Measurements from ENCODE around the gene POP7. TPM values are rescaled to one million over a fixed set of nuclear protein-coding genes. Genes with fewer than 3 reads are reported as not detected.

The POP7 gene
- total RNA-seq, 3 donors from 2014 or later = 24.8 to 28.9 (median 26.8) TPM

DNA sequence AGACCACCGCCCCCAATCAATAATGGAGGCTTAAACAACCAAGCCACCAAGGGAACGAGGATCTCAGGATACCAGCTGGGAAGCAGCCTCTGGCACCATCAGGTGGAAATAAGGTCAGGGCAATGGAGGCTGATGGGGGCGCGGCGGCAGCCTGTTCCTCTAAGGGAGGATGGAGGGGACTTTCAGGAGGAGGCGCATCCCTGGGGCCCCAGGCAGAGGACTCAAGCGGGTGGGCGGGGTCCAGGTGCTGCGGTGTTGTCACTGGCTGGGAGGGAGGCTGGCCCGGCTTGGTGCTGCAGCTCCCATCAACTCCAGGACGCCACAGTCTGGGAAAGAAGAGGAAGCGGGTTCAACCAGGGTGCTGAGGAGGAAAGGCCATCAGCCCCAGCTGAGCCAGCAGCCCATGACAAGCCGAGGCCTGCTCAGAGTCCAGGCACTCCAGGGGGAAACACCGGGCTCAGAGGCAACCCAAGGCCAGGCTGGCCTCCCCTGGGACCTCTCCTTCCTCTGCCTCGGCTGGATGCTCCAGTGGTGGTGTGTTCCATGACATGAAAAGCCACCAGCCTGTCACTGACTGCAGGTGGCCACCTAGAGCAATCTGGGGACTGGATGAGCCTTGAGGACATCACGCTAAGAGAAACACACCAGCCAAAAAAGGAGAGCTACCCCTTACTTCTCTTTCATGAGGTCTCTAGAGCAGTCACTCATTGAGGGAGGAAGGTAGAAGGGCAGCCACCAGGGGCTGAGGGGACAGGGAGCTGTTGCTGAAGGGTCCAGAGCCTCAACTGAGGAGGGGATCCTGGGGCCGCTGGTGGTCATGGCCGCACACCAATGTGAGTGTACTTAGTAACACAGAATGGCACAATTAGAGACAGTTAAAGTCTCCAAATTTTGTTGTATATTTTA lies 16.4 kb upstream of the POP7 start:
- H3K4me1 ChIP-seq (ENCODE audit: low read depth) = peaks cover 18% of the 10 kb centered on the region

DNA sequence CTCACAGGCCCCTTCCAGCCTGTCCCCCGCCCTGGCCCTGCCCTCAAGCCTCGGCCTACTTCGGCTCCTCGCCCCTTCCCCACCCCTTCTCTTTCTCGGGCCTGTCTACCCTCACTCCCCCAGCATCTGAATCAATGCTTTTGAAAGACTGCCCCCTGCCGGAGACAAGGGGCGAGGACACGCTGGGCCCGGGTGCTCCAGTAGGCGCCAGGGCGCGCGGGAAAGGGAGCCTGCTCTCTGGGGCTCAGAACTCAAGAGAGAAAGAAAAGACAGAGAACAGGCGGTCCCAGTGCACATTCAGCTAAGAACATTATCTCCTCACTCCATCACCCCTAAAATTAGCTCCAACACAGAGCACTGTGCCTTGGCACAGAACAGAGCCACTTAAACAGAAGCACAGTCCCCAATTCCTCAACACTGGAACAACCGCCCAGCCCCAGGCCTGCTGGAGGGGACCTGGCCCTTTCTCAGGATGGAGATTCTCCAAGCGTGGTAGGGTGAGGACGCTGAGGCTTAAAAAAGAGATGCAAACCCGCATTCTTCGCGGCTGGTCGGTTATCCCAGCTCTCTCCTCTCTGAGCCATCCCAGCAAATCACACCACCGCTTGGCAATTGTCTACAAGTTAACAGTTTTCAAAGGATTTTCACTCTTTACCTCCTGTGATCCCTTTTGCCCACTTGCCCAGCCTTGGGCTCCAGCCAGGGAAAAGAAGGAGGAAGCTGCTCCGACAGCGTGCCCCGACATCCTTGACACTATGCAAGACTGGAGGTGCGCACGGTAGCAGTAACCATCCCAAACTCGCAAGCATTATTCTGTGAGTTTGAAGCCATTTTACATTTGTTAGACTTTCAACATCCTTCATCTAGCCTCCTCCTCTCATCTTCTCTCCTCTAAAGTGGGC lies 14.0 kb upstream of the POP7 start:
- H3K36me3 ChIP-seq (ENCODE audit: low read depth) = no peaks in the 10 kb centered on the region
- ATAC-seq (peak; percentile 83), DNase-seq (peak; percentile 75 to 86 (median 84))
- intact Hi-C loops (cut with DNase I, micrococcal nuclease) = loop anchor here in 1 of 2 donors (5.0 kb wide), 1 partner anchor 220 kb away; no protein-coding TSS in a partner anchor
- H3K4me1 ChIP-seq (ENCODE audit: low read depth) = peaks cover 18% of the 10 kb centered on the region
- H3K4me3 ChIP-seq = no peak overlapping the region
- TF ChIP-seq, protein P1, sequence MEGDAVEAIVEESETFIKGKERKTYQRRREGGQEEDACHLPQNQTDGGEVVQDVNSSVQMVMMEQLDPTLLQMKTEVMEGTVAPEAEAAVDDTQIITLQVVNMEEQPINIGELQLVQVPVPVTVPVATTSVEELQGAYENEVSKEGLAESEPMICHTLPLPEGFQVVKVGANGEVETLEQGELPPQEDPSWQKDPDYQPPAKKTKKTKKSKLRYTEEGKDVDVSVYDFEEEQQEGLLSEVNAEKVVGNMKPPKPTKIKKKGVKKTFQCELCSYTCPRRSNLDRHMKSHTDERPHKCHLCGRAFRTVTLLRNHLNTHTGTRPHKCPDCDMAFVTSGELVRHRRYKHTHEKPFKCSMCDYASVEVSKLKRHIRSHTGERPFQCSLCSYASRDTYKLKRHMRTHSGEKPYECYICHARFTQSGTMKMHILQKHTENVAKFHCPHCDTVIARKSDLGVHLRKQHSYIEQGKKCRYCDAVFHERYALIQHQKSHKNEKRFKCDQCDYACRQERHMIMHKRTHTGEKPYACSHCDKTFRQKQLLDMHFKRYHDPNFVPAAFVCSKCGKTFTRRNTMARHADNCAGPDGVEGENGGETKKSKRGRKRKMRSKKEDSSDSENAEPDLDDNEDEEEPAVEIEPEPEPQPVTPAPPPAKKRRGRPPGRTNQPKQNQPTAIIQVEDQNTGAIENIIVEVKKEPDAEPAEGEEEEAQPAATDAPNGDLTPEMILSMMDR (IDR thresholded peaks at IDR 0.05) = peak; percentile 93
- no peaks in the 10 kb centered on the region for H3K9me3 ChIP-seq

More for the DNA sequence above, 16.4 kb upstream of the POP7 start:
- ATAC-seq (no peak), DNase-seq (no peak)
- TF ChIP-seq, protein P1 (IDR thresholded peaks at IDR 0.05) = no peak
- Histone ChIP-seq H3K4me3 (no peak overlapping the region), H3K9me3 (no peaks in the 10 kb centered on the region), H3K36me3 (ENCODE audit: low read depth) (peaks cover 10% of the 10 kb centered on the region)
- intact Hi-C loops (cut with DNase I, micrococcal nuclease) = loop anchor here (5.0 to 10.0 kb wide), 2 partner anchors 215 to 217 kb away; partner anchors contain the start of gene TSC22D4 (in 1 of the 2)

DNA sequence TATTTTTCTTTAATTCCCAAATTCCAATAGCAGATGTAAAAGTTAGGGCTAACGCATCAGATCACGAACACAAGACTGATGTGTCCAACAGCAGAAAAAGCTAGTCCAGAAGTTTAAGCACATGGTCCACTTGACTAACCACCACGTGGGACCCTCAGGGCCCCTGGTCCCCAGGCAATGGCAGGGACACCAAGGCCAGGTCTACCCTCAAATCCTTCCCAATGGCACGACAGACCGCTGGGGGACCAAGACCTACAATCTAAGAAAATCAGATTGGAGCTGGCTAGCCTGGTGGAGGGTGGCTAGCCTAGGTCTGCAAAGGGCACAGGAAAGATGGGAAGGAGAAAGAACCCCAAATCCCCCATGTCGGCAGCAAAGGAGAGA lies 13.4 kb upstream of the POP7 start:
- DNase-seq = no peak
- Histone ChIP-seq H3K9me3 (no peaks in the 10 kb centered on the region), H3K4me3 (no peak overlapping the region), H3K4me1 (ENCODE audit: low read depth) (peaks cover 18% of the 10 kb centered on the region), H3K36me3 (ENCODE audit: low read depth) (no peaks in the 10 kb centered on the region)
- TF ChIP-seq, protein P1 (IDR thresholded peaks at IDR 0.05) = no peak
- intact Hi-C loops (cut with DNase I, micrococcal nuclease) = loop anchor here in 1 of 2 donors (5.0 kb wide), 1 partner anchor 220 kb away; no protein-coding TSS in a partner anchor
- no peak for ATAC-seq

DNA sequence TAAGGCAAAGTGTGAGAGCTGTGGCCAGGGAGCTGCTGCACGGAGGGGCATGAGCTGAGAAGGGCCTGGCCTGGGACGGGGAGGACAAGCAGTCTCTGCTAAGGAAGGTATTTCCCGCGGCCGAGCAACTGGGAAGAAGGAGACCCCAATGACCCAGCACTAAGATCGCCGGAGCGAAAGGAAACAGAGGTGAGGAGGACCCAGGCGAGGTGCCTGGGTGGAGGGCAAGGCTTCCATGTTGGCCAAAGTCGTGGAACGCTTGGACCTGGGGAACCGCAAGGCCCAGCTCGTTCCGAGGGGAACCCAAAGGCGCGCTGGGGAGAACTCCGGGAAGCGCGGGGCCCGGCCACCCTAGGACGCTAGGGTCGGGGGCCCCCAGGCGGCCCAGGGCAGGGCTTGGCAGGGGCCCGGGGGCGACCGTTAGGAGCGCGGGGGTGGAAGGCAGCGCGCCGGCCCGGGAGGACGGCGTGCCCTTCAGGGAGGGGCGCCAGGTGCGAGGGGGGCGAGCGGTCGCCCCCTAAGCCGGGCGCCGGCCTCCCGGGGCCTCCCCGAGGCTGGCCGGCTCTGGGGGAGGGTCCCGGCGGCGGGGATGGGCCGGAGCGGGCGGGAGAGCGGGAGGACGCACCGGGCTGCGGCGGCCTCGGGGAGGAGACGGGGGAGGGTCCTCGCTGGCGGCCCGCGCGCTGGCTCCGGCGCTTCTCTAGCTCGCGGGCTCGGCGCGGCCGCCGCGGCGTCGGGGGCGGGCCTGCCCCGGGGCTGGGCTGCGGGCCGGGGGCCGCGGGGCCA lies 12.4 kb upstream of the POP7 start:
- TF ChIP-seq, protein P1 (IDR thresholded peaks at IDR 0.05) = no peak
- peak in 2 of 3 donors; percentile 23 to 58 for DNase-seq

More for the DNA sequence above, 12.4 kb upstream of the POP7 start:
- Histone ChIP-seq H3K9me3 (no peaks in the 10 kb centered on the region), H3K4me1 (ENCODE audit: low read depth) (peaks cover 18% of the 10 kb centered on the region), H3K4me3 (peak overlapping the region; percentile 90), H3K36me3 (ENCODE audit: low read depth) (no peaks in the 10 kb centered on the region)
- ATAC-seq = peak; percentile 22
- intact Hi-C loops (cut with DNase I, micrococcal nuclease) = loop anchor here in 1 of 2 donors (5.0 kb wide), 1 partner anchor 221 kb away; no protein-coding TSS in a partner anchor

Measured in mucosa of descending colon (tissue), 3 donors.